IMR-90 (cell line): ENCODE measurements around the gene ANKRD42. TPM values are rescaled to one million over a fixed set of nuclear protein-coding genes. Genes with fewer than 3 reads are reported as not detected.

Experiments used
- ATAC-seq: fragments of 200-7000 bp; cut with Tn5 transposase; 2 replicates; pipeline ENCODE4 v1.9.1; 2020; ENCODE audit warnings: low read depth, mild to moderate bottlenecking, moderate library complexity
- BruUV-seq: library from RNA; stranded (reverse); fragments of 400-500 nt; replicated peaks from 2 replicates; lab custom pipeline; 2021; lab: Mats Ljungman, UMichigan
- CTCF ChIA-PET: fragments of 300-600 bp; formaldehyde crosslinking; extraction: SDS; loops from one replicate; lab custom pipeline; 2021; ENCODE audit warnings: antibody characterized with exemption; lab: Yijun Ruan, JAX
- POLR2A ChIA-PET: fragments of 300-600 bp; sonication (Branson Sonifier 250); formaldehyde crosslinking; loops from one replicate; lab custom pipeline; 2022; ENCODE audit warnings: antibody characterized with exemption; ENCODE audit not compliant: unreplicated experiment; lab: Charles Lee
- DNase-seq: peaks from one replicate; pipeline ENCODE4 v3.0.0; 2013
- H2AFZ ChIP-seq: replicated peaks from 2 replicates; pipeline ENCODE3; 2013; ENCODE audit warnings: low read length, mild to moderate bottlenecking; ENCODE audit not compliant: poor library complexity
- H2AK5ac ChIP-seq: 2 replicates; pipeline ENCODE4 v1.6.1; 2013; ENCODE audit warnings: low read depth, low read length, inconsistent platforms
- H2AK9ac ChIP-seq: replicated peaks from 2 replicates; pipeline ENCODE3; 2013; ENCODE audit warnings: mild to moderate bottlenecking, low read depth, low read length, moderate library complexity; ENCODE audit not compliant: poor library complexity
- H2BK120ac ChIP-seq: 2 replicates; pipeline ENCODE4 v1.6.1; 2013; ENCODE audit warnings: low read depth, low read length, inconsistent platforms
- H2BK15ac ChIP-seq: 3 replicates; pipeline ENCODE4 v1.6.1; 2013; ENCODE audit warnings: low read depth, low read length, inconsistent platforms
- H2BK20ac ChIP-seq: 2 replicates; pipeline ENCODE4 v1.6.1; 2013; ENCODE audit warnings: low read depth, mild to moderate bottlenecking, inconsistent platforms, low read length, moderate library complexity
- H2BK5ac ChIP-seq: 2 replicates; pipeline ENCODE4 v1.6.1; 2013; ENCODE audit warnings: mild to moderate bottlenecking, low read depth, low read length, inconsistent platforms; ENCODE audit not compliant: poor library complexity, severe bottlenecking
- H3K14ac ChIP-seq: replicated peaks from 2 replicates; pipeline ENCODE4 v1.6.1; 2013; ENCODE audit warnings: low read depth, low read length, inconsistent platforms
- H3K18ac ChIP-seq: 2 replicates; pipeline ENCODE4 v1.6.1; 2013; ENCODE audit warnings: low read depth, low read length, control low read depth
- H3K23ac ChIP-seq: 2 replicates; pipeline ENCODE4 v1.6.1; 2013; ENCODE audit warnings: low read depth, low read length, inconsistent platforms
- H3K27ac ChIP-seq: 2 replicates; pipeline ENCODE4 v1.5.1; 2013; ENCODE audit warnings: mild to moderate bottlenecking, control low read depth, low read length; ENCODE audit not compliant: insufficient read depth
- H3K27me3 ChIP-seq: 2 replicates; pipeline ENCODE4 v1.6.1; 2013; ENCODE audit warnings: low read length; ENCODE audit not compliant: control insufficient read depth, insufficient read depth
- H3K36me3 ChIP-seq: 2 replicates; pipeline ENCODE4 v1.6.1; 2013; ENCODE audit warnings: low read length, mixed read lengths; ENCODE audit not compliant: control insufficient read depth, insufficient read depth
- H3K4ac ChIP-seq: 2 replicates; pipeline ENCODE4 v1.6.1; 2013; ENCODE audit warnings: low read depth, low read length, inconsistent platforms
- H3K4me1 ChIP-seq: 2 replicates; pipeline ENCODE4 v1.6.1; 2013; ENCODE audit warnings: low read length, mixed read lengths; ENCODE audit not compliant: control insufficient read depth, insufficient read depth
- H3K4me2 ChIP-seq: 2 replicates; pipeline ENCODE4 v1.6.1; 2013; ENCODE audit warnings: low read depth, mild to moderate bottlenecking, control low read depth, low read length, moderate library complexity
- H3K4me3 ChIP-seq: 2 replicates; pipeline ENCODE4 v1.5.1; 2013; ENCODE audit warnings: low read depth, mild to moderate bottlenecking, control low read depth, low read length, moderate library complexity; ENCODE audit not compliant: insufficient read depth
- H3K56ac ChIP-seq: 2 replicates; pipeline ENCODE4 v1.6.1; 2013; ENCODE audit warnings: low read length, inconsistent platforms; ENCODE audit not compliant: insufficient read depth; ENCODE audit errors: extremely low read depth
- H3K79me1 ChIP-seq, 2 experiments: 2 replicates each; pipeline ENCODE4 v1.6.1; 2013; ENCODE audit warnings: low read length in 2 of 2, inconsistent platforms in 1 of 2, low read depth in 1 of 2
- H3K9ac ChIP-seq: 2 replicates; pipeline ENCODE4 v1.6.1; 2013; ENCODE audit warnings: low read depth, low read length, control low read depth
- H3K9me1 ChIP-seq: 2 replicates; pipeline ENCODE4 v1.6.1; 2013; ENCODE audit warnings: low read length, inconsistent platforms; ENCODE audit not compliant: insufficient read depth
- H3K9me3 ChIP-seq: 2 replicates; pipeline ENCODE4 v1.6.1; 2013; ENCODE audit warnings: low read length; ENCODE audit not compliant: control insufficient read depth, insufficient read depth
- H4K20me1 ChIP-seq: 2 replicates; pipeline ENCODE4 v1.6.1; 2013; ENCODE audit warnings: low read length, inconsistent platforms; ENCODE audit not compliant: insufficient read depth
- H4K5ac ChIP-seq: 2 replicates; pipeline ENCODE4 v1.6.1; 2013; ENCODE audit warnings: mild to moderate bottlenecking, low read depth, low read length, control low read depth
- H4K8ac ChIP-seq, 2 experiments: 2 replicates each; pipeline ENCODE4 v1.6.1; 2013; ENCODE audit warnings: low read depth in 2 of 2, low read length in 2 of 2, control low read depth in 1 of 2, inconsistent platforms in 1 of 2
- H4K91ac ChIP-seq: 2 replicates; pipeline ENCODE4 v1.6.1; 2013; ENCODE audit warnings: low read depth, low read length, inconsistent platforms; ENCODE audit not compliant: insufficient read depth
- FOS ChIP-seq: fragments of 150-350 bp; IDR thresholded peaks from 2 replicates; pipeline ENCODE4 v1.6.1; 2016; ENCODE audit warnings: low read depth, low read length
- POLR2A ChIP-seq: IDR thresholded peaks from 2 replicates; pipeline ENCODE4 v1.6.1; 2012; ENCODE audit warnings: mild to moderate bottlenecking, low read depth, low read length
- WGBS, 2 experiments: methylation state at CpG; one replicate each; pipeline versions ENCODE4 v1.1.5 to v1.1.7; 2013; ENCODE audit warnings: missing lambda C conversion rate in 2 of 2; ENCODE audit not compliant: insufficient read length in 1 of 2; ENCODE audit errors: extremely low coverage in 2 of 2; 5-methylcytosine and 5-hydroxymethylcytosine counted together
- dilution Hi-C: fragments of 300-500 bp; cut with HindIII; formaldehyde crosslinking; loops from one replicate; pipeline ENCODE4 v1.14.3; 2018; ENCODE audit warnings: low sequenced_read_pairs; ENCODE audit not compliant: unreplicated experiment
- in situ Hi-C: fragments of 300-500 bp; cut with MboI; formaldehyde crosslinking; loops from 3 replicates; pipeline ENCODE4 v1.14.3; 2019; ENCODE audit warnings: low sequenced_read_pairs, inconsistent platforms, mixed read lengths
- intact Hi-C: fragments of 100-400 bp; cut with micrococcal nuclease; formaldehyde crosslinking; loops from 2 replicates; pipeline ENCODE4 v1.10.0; 2022
- polyA plus RNA-seq, 3 experiments: library from polyadenylated mRNA; depleted of rRNA; stranded (reverse); fragments of >200 nt; gene quantifications; 2 replicates each; pipeline ENCODE4 v1.2.3, GENCODE V29; 2012; ENCODE audit warnings: low replicate concordance in 1 of 3
- total RNA-seq: library from RNA; depleted of rRNA; stranded (reverse); fragments of >200 nt; gene quantifications from 2 replicates; pipeline ENCODE4 v1.2.3, GENCODE V29; 2012

Gene ANKRD42
- total and polyA plus RNA-seq, 2 of the 4 experiments (the other 2 are of a cell fraction), result 5.2 to 5.6 TPM

GRCh38 chr11:83161610-83162199, 31.8 kb upstream of the ANKRD42 start:
- peak; percentile 6; the same call in 1 of the 2 replicates for TF ChIP-seq POLR2A
- TF ChIP-seq FOS, result no peak
- Histone ChIP-seq H3K9me3 (no peaks in the 10 kb centered on the region), H3K27me3 (no peaks in the 10 kb centered on the region), H3K27ac (no peak overlapping the region), H3K4me2 (peak overlapping the region; percentile 52), H2BK120ac (no peak overlapping the region), H3K23ac (no peak overlapping the region), H3K18ac (no peak overlapping the region), H3K4me3 (no peak overlapping the region), H3K56ac (no peak overlapping the region), H2BK20ac (no peak overlapping the region), H4K5ac (no peak overlapping the region), H3K9ac (no peak overlapping the region), H3K79me1 (peaks cover 8 to 36% of the 10 kb centered on the region in 2 experiments; a peak in 3 of 4 replicates), H2AK9ac (no peak overlapping the region), H3K4ac (no peak overlapping the region), H3K36me3 (peaks cover 16% of the 10 kb centered on the region), H2AK5ac (no peak overlapping the region), H3K9me1 (peaks cover 6% of the 10 kb centered on the region; the same call in 1 of the 2 replicates), H4K91ac (no peak overlapping the region), H3K4me1 (peaks cover 3% of the 10 kb centered on the region), H4K8ac (no peak overlapping the region), H2AFZ (no peak overlapping the region), H2BK15ac (no peak overlapping the region), H2BK5ac (peak overlapping the region; percentile 32), H4K20me1 (peaks cover 51% of the 10 kb centered on the region), H3K14ac (no peak overlapping the region)
- ChIA-PET POLR2A (no interaction called here), CTCF (no interaction called here)
- DNase-seq, result no peak
- no CpG with 5 or more reads among the region's 1 CpG for WGBS, 2 experiments
- no TSS peak for BruUV-seq
- intact Hi-C loops, result no loop called here
- dilution Hi-C loops, result loop anchor here (25.0 kb wide), 1 partner anchor 99 kb away; the partner anchor contains the start of gene RAB30
- in situ Hi-C loops, result loop anchor here (10.0 kb wide), 1 partner anchor 257 kb away; the partner anchor contains the start of genes DDIAS and PRCP
- no peak for ATAC-seq
